Measurements from ENCODE around the gene BECN2. TPM values are rescaled to one million over a fixed set of nuclear protein-coding genes. Genes with fewer than 3 reads are reported as not detected.

BECN2 gene
- total RNA-seq: not detected
- polyA plus RNA-seq (ENCODE audit: insufficient read length in 6 of 6): not detected
- long read RNA-seq, donor 1: 0 reads
- long read RNA-seq, donor 2: 0 reads
- long read RNA-seq, donor 3: 0 reads
- long read RNA-seq, donor 4: 0 reads
- long read RNA-seq, donor 5: 0 reads
- long read RNA-seq, donor 6: 0 reads
- long read RNA-seq, donor 7: 0 reads
- long read RNA-seq, donor 8, partial matches to known transcripts: 0 of 1 reads
- long read RNA-seq, donor 8, other reads (novel, unspliced or antisense): 0 of 1 reads
- long read RNA-seq, donor 9: 0 reads
- long read RNA-seq, donor 10: 0 reads
- long read RNA-seq, donor 11, partial matches to known transcripts: 0 of 1 reads
- long read RNA-seq, donor 11, other reads (novel, unspliced or antisense): 0 of 1 reads
- long read RNA-seq, donor 12: 0 reads

- no peak for TF ChIP-seq CTCF (IDR thresholded peaks at IDR 0.05)
- DNase-seq (no peak), ATAC-seq (no peak)
- no peaks in the 10 kb centered on the region for H3K27me3 ChIP-seq
- no peaks in the 10 kb centered on the region for H3K4me1 ChIP-seq
- intact Hi-C loops (cut with DNase I): no loop called here
- no peak within 1 kb of the TSS for H3K27ac ChIP-seq
- no peaks in the 10 kb centered on the region for H3K36me3 ChIP-seq
- no peaks in the 10 kb centered on the region for H3K9me3 ChIP-seq
- no peak within 1 kb of the TSS for H3K4me3 ChIP-seq
These were observed at the start of gene BECN2 for GRCh38 chr1:241957692-241958494. TSS of gene BECN2 (plus strand) at chr1:241957767. CDS start at chr1:241957767, 0 bp downstream.

GRCh38 chr1:241916196-241916595 is 41.4 kb upstream of the BECN2 start:
- no peaks in the 10 kb centered on the region for H3K36me3 ChIP-seq
- intact Hi-C loops (cut with DNase I): no loop called here

GRCh38 chr1:241917487-241917886 is 40.1 kb upstream of the BECN2 start:
- H3K4me3 ChIP-seq: no peak overlapping the region
- DNase-seq: no peak
- intact Hi-C loops (cut with DNase I): no loop called here
- no peaks in the 10 kb centered on the region for H3K27me3 ChIP-seq
- ATAC-seq: no peak
- H3K9me3 ChIP-seq: peaks cover 0 to 2% of the 10 kb centered on the region in 2 donors
- no peaks in the 10 kb centered on the region for H3K4me1 ChIP-seq
- TF ChIP-seq CTCF (IDR thresholded peaks at IDR 0.05): no peak
- H3K27ac ChIP-seq: no peak overlapping the region
- no peaks in the 10 kb centered on the region for H3K36me3 ChIP-seq

More at GRCh38 chr1:241916196-241916595, 41.4 kb upstream of the BECN2 start:
- Histone ChIP-seq H3K4me3 (no peak overlapping the region), H3K4me1 (no peaks in the 10 kb centered on the region), H3K27me3 (no peaks in the 10 kb centered on the region), H3K9me3 (peaks cover 0 to 2% of the 10 kb centered on the region in 2 donors), H3K27ac (no peak overlapping the region)
- no peak for TF ChIP-seq CTCF (IDR thresholded peaks at IDR 0.05)
- ATAC-seq: no peak
- no peak for DNase-seq

GRCh38 chr1:241918879-241919278 is 38.7 kb upstream of the BECN2 start:
- DNase-seq (no peak), ATAC-seq (no peak)
- intact Hi-C loops (cut with DNase I): no loop called here
- Histone ChIP-seq H3K4me1 (no peaks in the 10 kb centered on the region), H3K27me3 (no peaks in the 10 kb centered on the region), H3K9me3 (peaks cover 0 to 2% of the 10 kb centered on the region in 2 donors), H3K4me3 (no peak overlapping the region), H3K36me3 (no peaks in the 10 kb centered on the region), H3K27ac (no peak overlapping the region)
- TF ChIP-seq CTCF (IDR thresholded peaks at IDR 0.05): no peak
